Hepatocyte (in vitro differentiated cells): Measurements from ENCODE around the gene TFCP2L1.

Experiments used
- EZH2 ChIP-seq: fragments of 200-600 bp; sonication (generic); IDR thresholded peaks from 2 replicates; pipeline ENCODE4 v1.6.1; 2016; ENCODE audit warnings: antibody characterized with exemption, mild to moderate bottlenecking, borderline replicate concordance
- TF ChIP-seq, protein P1 (sequence below): fragments of 200-600 bp; sonication (generic); IDR thresholded peaks from 2 replicates; pipeline ENCODE4 v1.5.1; 2016; ENCODE audit warnings: antibody characterized with exemption, mild to moderate bottlenecking; ENCODE audit not compliant: poor library complexity

DNA sequence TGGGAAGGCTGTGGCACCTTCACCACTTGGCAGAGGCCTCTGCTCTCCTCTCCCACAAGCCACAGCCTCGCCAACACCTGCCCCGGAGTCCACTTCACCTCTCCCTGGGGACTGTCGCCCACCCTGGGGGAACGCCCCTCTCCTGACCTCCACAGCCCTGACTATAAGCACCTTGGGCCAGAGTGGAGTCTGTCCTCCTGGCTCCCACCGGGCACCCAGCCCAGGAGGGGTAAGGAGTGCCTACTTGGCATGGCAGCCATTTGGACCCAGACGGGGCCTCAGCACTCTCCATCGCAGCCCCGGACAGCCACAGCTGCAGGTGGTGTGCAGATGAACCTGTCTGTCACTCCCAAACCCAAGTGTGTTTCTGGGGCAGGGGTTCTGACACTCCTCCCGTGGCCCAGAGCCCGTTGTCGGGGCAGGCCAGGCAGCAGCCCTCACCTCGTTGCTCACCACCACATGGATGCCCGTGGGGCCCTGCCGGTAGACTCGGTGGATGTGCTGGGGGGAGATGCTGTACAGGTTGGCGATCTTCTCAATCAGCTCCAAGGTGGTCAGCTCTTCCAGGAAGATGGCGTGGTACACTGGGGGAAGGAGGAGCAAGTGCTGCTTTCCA is 53.5 kb downstream of the TFCP2L1 start:
- TF ChIP-seq EZH2 = no peak
- TF ChIP-seq, protein P1, sequence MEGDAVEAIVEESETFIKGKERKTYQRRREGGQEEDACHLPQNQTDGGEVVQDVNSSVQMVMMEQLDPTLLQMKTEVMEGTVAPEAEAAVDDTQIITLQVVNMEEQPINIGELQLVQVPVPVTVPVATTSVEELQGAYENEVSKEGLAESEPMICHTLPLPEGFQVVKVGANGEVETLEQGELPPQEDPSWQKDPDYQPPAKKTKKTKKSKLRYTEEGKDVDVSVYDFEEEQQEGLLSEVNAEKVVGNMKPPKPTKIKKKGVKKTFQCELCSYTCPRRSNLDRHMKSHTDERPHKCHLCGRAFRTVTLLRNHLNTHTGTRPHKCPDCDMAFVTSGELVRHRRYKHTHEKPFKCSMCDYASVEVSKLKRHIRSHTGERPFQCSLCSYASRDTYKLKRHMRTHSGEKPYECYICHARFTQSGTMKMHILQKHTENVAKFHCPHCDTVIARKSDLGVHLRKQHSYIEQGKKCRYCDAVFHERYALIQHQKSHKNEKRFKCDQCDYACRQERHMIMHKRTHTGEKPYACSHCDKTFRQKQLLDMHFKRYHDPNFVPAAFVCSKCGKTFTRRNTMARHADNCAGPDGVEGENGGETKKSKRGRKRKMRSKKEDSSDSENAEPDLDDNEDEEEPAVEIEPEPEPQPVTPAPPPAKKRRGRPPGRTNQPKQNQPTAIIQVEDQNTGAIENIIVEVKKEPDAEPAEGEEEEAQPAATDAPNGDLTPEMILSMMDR = no peak
